ENCODE data around the gene DSN1.

The DSN1 gene

DNA sequence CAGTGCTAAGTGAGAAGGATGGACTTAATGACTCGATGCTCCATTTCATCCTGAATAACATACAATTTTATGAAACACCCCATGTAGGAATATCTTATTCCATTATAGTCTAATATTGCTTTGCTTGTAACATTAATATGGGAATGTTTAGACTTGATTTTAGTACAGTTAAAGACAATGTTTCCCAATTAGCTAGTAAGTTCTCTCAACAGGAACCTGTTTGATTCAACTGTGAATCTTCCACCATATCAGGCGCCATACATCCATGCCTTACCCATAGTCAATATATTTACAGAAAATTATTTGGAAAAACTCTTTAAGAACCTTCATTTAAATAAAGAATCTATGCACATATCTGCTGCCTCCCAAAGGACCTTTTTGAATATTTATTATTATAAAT, 31.0 kb downstream of the DSN1 start:
- DNase-seq (ENCODE audit: low read depth in 1 of 2, low spot score in 1 of 2) = no peak
- TF ChIP-seq JUND (IDR thresholded peaks at IDR 0.05; ENCODE audit: low read depth) = no peak
- in situ Hi-C loops (cut with HindIII; ENCODE audit: low pct_unique_long_range_greater_than_20kb, low sequenced_read_pairs) = no loop called here

DNA sequence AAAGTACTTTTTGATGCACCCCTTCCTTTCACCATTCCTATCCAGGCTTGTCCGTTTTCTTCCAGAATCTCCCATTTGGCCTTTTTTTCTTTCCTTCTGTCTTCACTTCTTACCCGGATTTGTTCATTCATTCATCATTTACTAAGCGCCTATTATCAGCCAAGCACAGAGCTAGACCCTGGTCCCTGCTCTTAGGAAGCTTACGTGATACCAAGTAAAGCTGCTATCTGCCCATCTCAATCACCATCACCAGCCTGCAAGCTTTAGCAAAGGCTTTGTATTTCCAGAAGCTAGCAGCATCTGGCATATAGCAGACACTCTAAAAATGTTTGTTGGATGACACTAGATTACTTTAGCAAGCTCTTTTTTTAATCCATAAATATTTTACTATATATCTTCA, 32.5 kb downstream of the DSN1 start:
- in situ Hi-C loops (cut with HindIII; ENCODE audit: low pct_unique_long_range_greater_than_20kb, low sequenced_read_pairs) = no loop called here
- no peak for DNase-seq (ENCODE audit: low read depth in 1 of 2, low spot score in 1 of 2)
- no peak for TF ChIP-seq JUND (IDR thresholded peaks at IDR 0.05; ENCODE audit: low read depth)

DNA sequence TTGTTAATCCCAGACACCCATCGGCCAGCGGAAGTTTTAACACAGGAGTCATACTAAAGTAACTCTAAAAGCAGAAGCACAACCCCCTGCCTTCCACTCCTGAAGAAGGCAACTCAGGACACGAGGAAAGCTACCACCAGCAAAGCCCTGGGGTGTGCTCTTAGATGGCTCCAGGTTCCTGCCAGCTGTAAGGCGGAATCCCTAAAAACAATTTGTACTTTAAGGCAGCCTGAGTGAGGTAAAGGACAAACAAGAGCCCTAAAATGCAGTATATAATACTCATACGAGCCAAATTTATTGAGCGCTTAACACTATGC, 36.4 kb downstream of the DSN1 start:
- no peak for TF ChIP-seq JUND (IDR thresholded peaks at IDR 0.05; ENCODE audit: low read depth)
- in situ Hi-C loops (cut with HindIII; ENCODE audit: low pct_unique_long_range_greater_than_20kb, low sequenced_read_pairs) = no loop called here
- DNase-seq (ENCODE audit: low read depth in 1 of 2, low spot score in 1 of 2) = no peak

DNA sequence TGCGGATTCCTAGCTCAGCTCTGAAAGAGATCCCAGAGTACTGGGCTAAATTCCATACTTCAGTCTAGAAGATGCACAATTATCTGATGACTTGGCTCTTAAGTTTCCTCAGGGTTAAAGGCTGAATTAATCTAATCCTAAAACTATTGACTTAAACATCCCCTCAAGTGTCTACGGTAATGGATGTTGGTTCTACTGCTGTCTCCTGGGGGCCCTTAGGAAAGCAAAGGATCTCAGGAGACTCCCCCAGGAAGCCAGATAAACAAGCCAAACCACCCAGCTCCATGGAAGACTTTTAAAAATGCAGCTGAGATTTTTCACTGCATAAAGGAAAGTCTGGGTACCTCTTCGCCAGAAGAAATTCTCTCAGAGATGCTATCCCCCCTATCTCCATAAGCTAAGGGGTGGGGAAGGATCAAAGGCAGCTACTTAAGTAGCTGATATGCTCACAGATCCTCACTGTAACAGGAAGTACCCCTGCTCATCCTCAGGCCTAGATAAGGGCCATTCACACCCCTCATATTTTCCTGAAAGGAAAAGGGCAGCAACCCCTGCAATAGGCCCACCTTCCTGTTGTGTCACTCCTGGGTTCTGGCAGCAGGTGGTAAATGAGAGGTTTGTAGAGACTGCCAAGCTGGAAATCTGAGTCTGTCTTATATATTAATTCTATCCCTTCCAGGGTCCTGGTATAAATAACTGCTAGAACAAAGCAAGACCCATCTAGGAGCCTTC, 36.9 kb downstream of the DSN1 start:
- no peak for DNase-seq (ENCODE audit: low read depth in 1 of 2, low spot score in 1 of 2)
- in situ Hi-C loops (cut with HindIII; ENCODE audit: low pct_unique_long_range_greater_than_20kb, low sequenced_read_pairs) = no loop called here
- no peak for TF ChIP-seq JUND (IDR thresholded peaks at IDR 0.05; ENCODE audit: low read depth)

DNA sequence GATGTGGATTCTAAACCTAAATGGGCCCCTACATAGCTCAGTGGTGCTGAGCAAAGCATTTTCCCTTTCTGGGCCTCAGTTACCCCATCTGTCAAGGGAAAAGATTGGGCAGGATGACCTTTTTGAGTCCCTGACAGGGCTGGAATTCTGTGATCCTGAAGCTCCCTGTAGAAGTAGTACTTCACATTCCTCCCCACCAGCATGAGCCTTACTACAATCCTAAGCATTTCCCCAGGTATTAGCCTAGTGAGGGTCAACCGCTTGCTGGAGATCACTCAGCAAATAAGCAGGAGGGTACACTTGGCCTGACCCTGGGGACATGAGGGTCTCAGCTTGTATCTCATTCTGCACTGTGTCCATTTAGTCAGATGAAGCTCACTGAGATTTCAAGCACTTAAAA, 41.1 kb downstream of the DSN1 start:
- no peak for TF ChIP-seq JUND (IDR thresholded peaks at IDR 0.05; ENCODE audit: low read depth)
- in situ Hi-C loops (cut with HindIII; ENCODE audit: low pct_unique_long_range_greater_than_20kb, low sequenced_read_pairs) = no loop called here
- DNase-seq (ENCODE audit: low read depth in 1 of 2, low spot score in 1 of 2) = no peak

DNA sequence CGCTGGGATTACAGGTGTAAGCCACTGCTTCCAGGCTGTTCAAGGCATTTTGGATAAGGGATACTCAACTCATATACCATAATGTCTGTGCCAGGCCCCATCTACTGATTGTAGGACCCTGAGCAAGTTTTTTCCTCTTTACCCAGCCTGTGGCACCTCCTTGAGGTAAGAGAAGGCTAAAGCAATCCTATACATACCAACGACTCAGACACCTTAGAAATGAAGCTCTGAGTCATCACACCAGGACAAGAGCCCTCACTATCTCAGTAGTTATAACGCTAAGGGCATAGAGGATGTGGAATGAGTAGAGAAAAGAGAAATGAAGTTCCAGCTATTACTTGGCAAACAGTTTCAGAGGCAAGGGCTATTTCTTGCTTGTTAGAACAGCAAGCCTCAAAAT, 44.6 kb downstream of the DSN1 start:
- TF ChIP-seq JUND (IDR thresholded peaks at IDR 0.05; ENCODE audit: low read depth) = no peak
- in situ Hi-C loops (cut with HindIII; ENCODE audit: low pct_unique_long_range_greater_than_20kb, low sequenced_read_pairs) = no loop called here
- DNase-seq (ENCODE audit: low read depth in 1 of 2, low spot score in 1 of 2) = peak in 1 of 2 experiments; percentile 10

DNA sequence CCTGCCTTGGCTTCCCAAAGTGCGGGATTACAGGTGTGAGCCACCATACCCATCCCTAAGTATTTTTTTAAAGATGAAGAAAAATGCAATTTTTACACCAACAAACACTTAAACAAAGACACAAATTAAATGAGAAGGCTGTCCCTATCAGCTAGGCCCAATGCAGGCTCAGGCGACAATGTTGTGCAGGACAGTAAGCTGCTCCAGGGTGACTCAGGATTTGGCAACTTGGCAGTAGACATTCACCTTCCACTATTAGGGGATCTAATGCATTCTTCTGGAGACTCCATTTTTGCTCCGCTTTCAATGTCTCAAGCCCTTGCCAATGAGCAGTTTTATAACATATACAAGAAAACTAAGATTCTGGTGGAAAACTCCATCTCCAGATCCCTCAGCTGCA, 47.4 kb downstream of the DSN1 start:
- in situ Hi-C loops (cut with HindIII; ENCODE audit: low pct_unique_long_range_greater_than_20kb, low sequenced_read_pairs) = no loop called here
- no peak for TF ChIP-seq JUND (IDR thresholded peaks at IDR 0.05; ENCODE audit: low read depth)
- no peak for DNase-seq (ENCODE audit: low read depth in 1 of 2, low spot score in 1 of 2)

DNA sequence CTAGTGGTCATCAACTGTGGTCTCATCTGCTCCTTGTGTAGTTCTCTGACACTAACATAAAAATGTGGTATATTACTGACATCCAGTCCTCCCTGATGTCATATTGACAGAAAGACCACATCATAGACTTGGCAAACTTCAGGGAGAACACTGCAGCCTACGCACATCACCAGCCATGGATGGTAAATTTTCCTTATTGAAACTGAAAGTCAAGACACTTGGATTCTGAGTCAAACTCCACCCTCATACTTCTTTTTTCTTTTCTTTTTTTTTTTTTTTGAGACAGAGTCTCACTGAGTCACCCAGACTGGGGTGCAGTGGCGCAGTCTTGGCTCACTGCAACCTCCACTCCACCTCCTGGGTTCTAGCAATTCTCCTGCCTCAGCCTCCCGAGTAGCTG, 53.1 kb downstream of the DSN1 start:
- no peak for DNase-seq (ENCODE audit: low read depth in 1 of 2, low spot score in 1 of 2)
- in situ Hi-C loops (cut with HindIII; ENCODE audit: low pct_unique_long_range_greater_than_20kb, low sequenced_read_pairs) = no loop called here
- TF ChIP-seq JUND (IDR thresholded peaks at IDR 0.05; ENCODE audit: low read depth) = no peak

DNA sequence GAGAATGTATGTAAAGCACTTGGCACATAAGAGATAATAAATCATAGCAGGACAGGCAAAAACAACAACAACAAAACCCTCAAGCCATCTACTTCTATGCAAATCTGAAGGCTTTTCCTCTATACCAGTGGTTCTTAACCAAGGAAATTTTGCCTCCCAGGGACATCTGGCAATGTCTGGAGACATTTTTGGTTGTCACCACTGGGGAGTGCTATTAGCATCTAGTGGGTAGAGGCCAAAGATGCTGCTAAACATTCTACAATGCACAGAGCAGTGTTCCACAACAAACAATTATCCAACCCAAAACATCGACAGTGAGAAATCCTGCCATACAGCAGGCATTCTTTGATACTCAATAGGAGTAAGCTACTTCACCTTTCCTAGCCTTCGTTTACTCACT, 55.9 kb downstream of the DSN1 start:
- peak in 1 of 2 experiments; percentile 59 for DNase-seq (ENCODE audit: low read depth in 1 of 2, low spot score in 1 of 2)
- in situ Hi-C loops (cut with HindIII; ENCODE audit: low pct_unique_long_range_greater_than_20kb, low sequenced_read_pairs) = no loop called here
- no peak for TF ChIP-seq JUND (IDR thresholded peaks at IDR 0.05; ENCODE audit: low read depth)

DNA sequence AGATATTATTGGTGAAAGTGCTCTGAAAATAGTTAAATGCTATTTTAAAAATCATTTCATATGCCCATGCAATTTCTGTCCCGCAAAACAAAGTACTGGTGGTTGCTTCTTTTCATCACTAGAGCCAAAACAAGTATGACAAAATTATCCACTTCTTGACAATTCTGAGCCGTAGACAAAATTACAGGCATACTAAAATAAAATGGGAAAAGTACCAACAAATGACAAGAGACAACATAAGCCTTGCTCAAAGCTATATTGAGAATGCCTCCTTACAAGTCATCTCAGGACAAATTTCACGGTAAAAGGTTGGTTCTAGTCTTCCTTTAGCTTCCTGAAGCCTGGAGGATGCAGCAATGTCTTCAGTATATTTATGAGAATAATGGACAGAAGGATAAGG, 56.5 kb downstream of the DSN1 start:
- no peak for TF ChIP-seq JUND (IDR thresholded peaks at IDR 0.05; ENCODE audit: low read depth)
- in situ Hi-C loops (cut with HindIII; ENCODE audit: low pct_unique_long_range_greater_than_20kb, low sequenced_read_pairs) = no loop called here

DNA sequence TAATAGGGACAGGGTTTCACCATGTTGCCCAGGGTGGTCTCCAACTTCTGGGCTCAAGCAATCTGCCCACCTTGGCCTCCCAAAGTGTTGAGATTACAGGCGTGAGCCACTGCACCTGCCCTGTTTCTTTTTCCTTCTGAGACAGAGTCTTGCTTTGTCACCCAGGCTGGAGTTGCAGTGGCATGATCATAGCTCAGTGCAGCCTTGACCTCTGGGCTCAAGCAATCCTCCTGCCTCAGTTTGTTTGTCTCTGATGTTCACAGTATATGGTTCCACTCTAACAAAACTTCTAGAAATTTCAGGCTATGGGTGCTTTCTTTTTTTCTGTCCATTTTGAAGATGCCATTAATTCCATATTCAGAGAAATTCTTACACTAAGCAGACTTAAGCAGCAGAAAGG, 60.8 kb downstream of the DSN1 start:
- in situ Hi-C loops (cut with HindIII; ENCODE audit: low pct_unique_long_range_greater_than_20kb, low sequenced_read_pairs) = no loop called here
- TF ChIP-seq JUND (IDR thresholded peaks at IDR 0.05; ENCODE audit: low read depth) = no peak
- DNase-seq (ENCODE audit: low read depth in 1 of 2, low spot score in 1 of 2) = no peak

More for the DNA sequence above, 56.5 kb downstream of the DSN1 start:
- DNase-seq (ENCODE audit: low read depth in 1 of 2, low spot score in 1 of 2) = no peak

DNA sequence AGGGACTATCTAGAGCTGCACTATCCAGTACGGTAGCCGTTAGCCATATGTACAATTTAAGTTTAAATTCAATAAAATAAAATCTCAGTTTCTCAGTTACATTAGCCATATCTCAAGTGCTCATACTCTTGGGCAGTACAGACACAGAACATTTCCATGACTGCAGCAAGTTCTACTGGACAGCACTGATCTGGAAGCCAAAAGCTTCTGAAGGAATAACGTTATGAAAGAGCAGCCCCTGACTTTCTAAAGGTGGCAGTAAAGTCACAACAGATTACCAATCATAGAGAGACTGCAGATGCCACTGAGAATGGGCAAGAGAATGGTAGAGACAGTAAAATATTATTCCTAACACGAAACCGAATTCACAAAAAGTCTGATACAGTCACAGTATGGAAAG, 64.4 kb downstream of the DSN1 start:
- in situ Hi-C loops (cut with HindIII; ENCODE audit: low pct_unique_long_range_greater_than_20kb, low sequenced_read_pairs) = no loop called here
- DNase-seq (ENCODE audit: low read depth in 1 of 2, low spot score in 1 of 2) = no peak
- no peak for TF ChIP-seq JUND (IDR thresholded peaks at IDR 0.05; ENCODE audit: low read depth)

DNA sequence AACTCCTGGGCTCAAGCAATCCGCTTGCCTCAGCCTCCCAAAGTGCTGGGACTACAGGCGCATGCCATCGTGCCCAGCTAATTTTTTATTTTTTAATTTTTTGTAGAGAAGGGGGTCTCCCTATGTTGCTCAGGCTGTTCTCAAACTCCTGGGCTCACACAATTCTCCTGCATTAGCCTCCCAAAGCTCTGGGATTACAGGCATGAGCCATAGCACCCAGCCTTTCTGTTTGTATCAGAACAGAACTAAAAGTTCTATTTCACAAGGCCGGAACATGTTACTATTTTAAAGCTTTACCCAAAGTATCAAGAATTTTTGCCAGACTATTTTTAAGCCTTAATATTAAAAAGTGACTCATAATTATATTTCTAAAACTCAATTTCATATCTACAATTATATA, 70.0 kb downstream of the DSN1 start:
- in situ Hi-C loops (cut with HindIII; ENCODE audit: low pct_unique_long_range_greater_than_20kb, low sequenced_read_pairs) = no loop called here
- TF ChIP-seq JUND (IDR thresholded peaks at IDR 0.05; ENCODE audit: low read depth) = no peak
- DNase-seq (ENCODE audit: low read depth in 1 of 2, low spot score in 1 of 2) = no peak
